Nephron progenitor cell (in vitro differentiated cells): ENCODE data around the gene ABHD8.
A peak's percentile ranks its signal among the peaks of the same experiment; 100 is the strongest.
"Not testable (repeated sequence)": the region's sequence is repeated elsewhere in the genome, so short reads cannot be mapped to it uniquely, and the experiment has no call there.

Source experiments
- DNase-seq: peaks from one replicate; pipeline ENCODE4 v3.0.0; 2021
- H3K27ac Mint-ChIP-seq: 2 replicates; pipeline ENCODE4 v1.8.0; 2021; ENCODE audit warnings: mild to moderate bottlenecking, moderate library complexity, mixed read lengths
- H3K27me3 Mint-ChIP-seq: 2 replicates; pipeline ENCODE4 v1.8.0; 2021; ENCODE audit warnings: mild to moderate bottlenecking, low read depth, mixed read lengths; ENCODE audit not compliant: poor library complexity
- H3K36me3 Mint-ChIP-seq: 2 replicates; pipeline ENCODE4 v1.8.0; 2021; ENCODE audit warnings: low read depth, mixed read lengths
- H3K4me1 Mint-ChIP-seq: 2 replicates; pipeline ENCODE4 v1.8.0; 2021; ENCODE audit warnings: mixed read lengths
- H3K4me3 Mint-ChIP-seq: 2 replicates; pipeline ENCODE4 v1.8.0; 2021; ENCODE audit warnings: mild to moderate bottlenecking, moderate library complexity, mixed read lengths
- H3K9me3 Mint-ChIP-seq: 2 replicates; pipeline ENCODE4 v1.8.0; 2021; ENCODE audit warnings: mild to moderate bottlenecking, moderate library complexity, mixed read lengths
- TF ChIP-seq, protein P1 (sequence below): fragments of 200-600 bp; sonication (generic); IDR thresholded peaks from 2 replicates; pipeline ENCODE4 v1.5.0; 2021; ENCODE audit warnings: antibody characterized with exemption

The ABHD8 gene

DNA sequence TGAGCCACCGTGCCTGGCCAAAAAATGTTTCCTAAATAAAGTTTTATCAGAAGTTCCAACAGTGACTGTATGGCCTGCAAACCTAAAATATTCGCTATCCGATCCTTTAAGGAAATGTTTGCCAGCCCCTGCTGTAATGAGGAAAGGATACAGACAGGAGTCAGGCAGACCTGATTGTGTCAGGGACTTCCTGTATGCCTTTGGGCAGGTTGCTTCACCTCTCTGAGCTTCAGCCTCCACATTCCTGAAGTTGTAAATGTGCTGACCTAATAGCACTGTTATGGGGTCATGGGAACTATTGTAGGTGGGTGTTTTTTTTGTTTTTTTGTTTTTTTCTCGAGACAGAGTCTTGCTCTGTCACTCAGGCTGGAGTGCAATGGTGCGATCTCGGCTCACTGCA is 6.2 kb downstream of the ABHD8 start:
- Mint-ChIP-seq H3K27ac (no peak overlapping the region), H3K27me3 (no peaks in the 10 kb centered on the region), H3K4me1 (peaks cover 12% of the 10 kb centered on the region), H3K4me3 (no peak overlapping the region), H3K36me3 (peaks cover 51% of the 10 kb centered on the region), H3K9me3 (peaks cover 9% of the 10 kb centered on the region)
- TF ChIP-seq, protein P1, sequence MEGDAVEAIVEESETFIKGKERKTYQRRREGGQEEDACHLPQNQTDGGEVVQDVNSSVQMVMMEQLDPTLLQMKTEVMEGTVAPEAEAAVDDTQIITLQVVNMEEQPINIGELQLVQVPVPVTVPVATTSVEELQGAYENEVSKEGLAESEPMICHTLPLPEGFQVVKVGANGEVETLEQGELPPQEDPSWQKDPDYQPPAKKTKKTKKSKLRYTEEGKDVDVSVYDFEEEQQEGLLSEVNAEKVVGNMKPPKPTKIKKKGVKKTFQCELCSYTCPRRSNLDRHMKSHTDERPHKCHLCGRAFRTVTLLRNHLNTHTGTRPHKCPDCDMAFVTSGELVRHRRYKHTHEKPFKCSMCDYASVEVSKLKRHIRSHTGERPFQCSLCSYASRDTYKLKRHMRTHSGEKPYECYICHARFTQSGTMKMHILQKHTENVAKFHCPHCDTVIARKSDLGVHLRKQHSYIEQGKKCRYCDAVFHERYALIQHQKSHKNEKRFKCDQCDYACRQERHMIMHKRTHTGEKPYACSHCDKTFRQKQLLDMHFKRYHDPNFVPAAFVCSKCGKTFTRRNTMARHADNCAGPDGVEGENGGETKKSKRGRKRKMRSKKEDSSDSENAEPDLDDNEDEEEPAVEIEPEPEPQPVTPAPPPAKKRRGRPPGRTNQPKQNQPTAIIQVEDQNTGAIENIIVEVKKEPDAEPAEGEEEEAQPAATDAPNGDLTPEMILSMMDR = no peak
- no peak for DNase-seq

DNA sequence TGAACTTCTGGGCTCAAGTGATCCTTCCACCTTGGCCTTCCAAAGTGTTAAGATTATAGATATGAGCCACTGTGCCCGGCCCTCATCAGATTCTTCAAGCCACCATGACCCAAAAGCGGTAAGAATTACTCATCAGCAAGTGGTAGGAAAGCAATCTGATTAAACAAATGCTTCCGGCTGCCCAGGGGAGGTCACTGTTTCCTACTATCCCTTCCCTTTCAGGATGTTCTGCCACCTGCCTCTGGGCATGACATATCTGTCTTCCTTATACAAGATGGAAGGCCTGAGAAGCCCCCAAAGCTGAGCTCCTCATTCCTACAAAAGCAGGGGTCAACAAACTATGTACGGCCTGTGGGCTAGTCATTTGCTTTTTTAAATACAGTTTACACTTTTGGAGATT is 7.0 kb downstream of the ABHD8 start:
- DNase-seq = no peak
- H3K27me3 Mint-ChIP-seq = peaks cover 2% of the 10 kb centered on the region

DNA sequence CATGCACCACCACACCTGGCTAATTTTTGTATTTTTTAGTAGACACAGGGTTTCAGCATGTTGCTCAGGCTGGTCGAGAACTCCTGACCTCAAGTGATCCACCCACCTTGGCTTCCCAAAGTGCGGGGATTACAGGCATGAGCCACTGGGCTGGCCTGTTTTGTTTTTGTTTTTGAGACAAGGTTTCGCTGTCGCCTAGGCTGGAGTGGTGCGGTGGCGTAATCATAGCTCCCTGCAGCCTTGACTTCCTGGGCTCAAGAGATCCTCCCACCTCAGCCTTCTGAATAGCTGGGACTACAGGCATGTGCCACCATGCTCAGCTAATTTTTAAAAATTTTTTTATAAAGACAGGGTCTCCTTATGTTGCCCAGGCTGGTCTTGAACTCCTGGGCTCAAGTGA is 7.7 kb downstream of the ABHD8 start:
- not testable (repeated sequence) for H3K9me3 Mint-ChIP-seq, H3K27ac Mint-ChIP-seq, DNase-seq, H3K4me1 Mint-ChIP-seq, H3K27me3 Mint-ChIP-seq, H3K4me3 Mint-ChIP-seq
- H3K36me3 Mint-ChIP-seq = peaks cover 47% of the 10 kb centered on the region

More for the DNA sequence above, 7.0 kb downstream of the ABHD8 start:
- H3K4me3 Mint-ChIP-seq = no peak overlapping the region
- peaks cover 9% of the 10 kb centered on the region for H3K9me3 Mint-ChIP-seq
- H3K4me1 Mint-ChIP-seq = peaks cover 10% of the 10 kb centered on the region
- no peak overlapping the region for H3K27ac Mint-ChIP-seq
- TF ChIP-seq, protein P1 = no peak
- peaks cover 51% of the 10 kb centered on the region for H3K36me3 Mint-ChIP-seq

DNA sequence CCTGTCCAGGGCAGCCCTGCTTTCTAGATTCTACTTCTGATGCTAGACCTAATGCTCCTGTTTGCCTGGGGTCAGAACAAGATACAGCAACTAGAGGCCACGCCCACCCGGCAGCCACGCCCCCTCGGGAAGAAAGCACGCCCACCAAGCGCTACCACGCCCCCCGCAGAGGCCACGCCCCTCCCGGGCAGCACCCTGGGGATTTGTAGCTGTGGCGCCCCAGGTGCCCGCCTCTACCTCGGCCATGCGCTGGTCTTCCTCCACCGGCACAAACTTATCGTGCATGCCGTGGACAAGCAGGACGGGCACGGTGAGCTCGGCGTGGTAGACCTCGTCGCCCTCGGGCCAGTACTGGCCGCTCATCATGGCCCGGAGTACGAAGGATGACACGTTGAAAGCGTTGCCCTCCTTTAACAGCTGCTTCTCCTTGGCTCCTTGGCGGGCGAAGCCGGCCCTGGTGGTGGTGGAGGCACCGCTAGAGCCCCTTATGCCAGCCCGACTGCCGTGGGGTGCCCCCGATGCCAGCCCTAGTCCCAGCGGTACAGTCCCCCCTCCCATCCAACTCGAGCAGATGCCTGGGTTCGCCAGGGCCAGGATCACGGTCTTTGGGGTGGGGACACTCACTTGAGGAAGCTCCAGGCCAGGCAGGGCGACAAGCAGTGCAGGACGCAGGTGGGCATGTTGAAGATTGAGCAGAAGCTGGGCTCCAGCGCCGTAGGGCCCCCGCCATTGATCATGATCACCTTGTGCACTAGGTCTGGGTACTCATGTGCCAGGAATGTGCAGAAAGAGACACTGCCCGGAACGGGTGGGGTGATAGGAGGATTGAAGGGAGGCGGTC is 9.0 kb downstream of the ABHD8 start:
- Mint-ChIP-seq H3K36me3 (peaks cover 39% of the 10 kb centered on the region), H3K4me1 (peaks cover 10% of the 10 kb centered on the region), H3K4me3 (peak overlapping the region; percentile 30), H3K27ac (no peak overlapping the region), H3K9me3 (peaks cover 9% of the 10 kb centered on the region), H3K27me3 (peaks cover 11% of the 10 kb centered on the region)
- TF ChIP-seq, protein P1 = no peak
- DNase-seq = peak; percentile 63

DNA sequence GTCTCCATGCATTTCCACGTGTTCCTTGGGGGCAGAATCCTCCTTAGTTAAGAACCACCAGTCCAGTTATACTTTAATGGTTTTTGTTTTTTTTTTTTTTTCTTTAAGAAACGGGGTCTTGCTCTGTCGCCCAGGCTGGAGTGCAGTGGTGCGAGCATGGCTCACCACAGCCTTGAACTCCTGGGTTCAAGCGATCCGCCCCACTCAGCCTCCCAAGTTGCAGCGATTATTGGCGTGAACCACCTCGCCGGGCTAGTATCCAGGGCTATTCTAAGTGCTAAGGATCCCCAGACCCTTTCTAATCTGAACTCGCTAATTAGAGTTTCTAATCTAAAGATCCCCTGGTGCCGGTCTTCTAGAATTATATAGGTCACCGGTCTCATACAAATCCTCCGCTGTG is 9.6 kb downstream of the ABHD8 start:
- Mint-ChIP-seq H3K27me3 (peaks cover 11% of the 10 kb centered on the region), H3K27ac (no peak overlapping the region), H3K9me3 (peaks cover 5% of the 10 kb centered on the region), H3K4me1 (peaks cover 10% of the 10 kb centered on the region), H3K4me3 (peak overlapping the region; percentile 30), H3K36me3 (peaks cover 34% of the 10 kb centered on the region)
- no peak for DNase-seq
- TF ChIP-seq, protein P1 = no peak

DNA sequence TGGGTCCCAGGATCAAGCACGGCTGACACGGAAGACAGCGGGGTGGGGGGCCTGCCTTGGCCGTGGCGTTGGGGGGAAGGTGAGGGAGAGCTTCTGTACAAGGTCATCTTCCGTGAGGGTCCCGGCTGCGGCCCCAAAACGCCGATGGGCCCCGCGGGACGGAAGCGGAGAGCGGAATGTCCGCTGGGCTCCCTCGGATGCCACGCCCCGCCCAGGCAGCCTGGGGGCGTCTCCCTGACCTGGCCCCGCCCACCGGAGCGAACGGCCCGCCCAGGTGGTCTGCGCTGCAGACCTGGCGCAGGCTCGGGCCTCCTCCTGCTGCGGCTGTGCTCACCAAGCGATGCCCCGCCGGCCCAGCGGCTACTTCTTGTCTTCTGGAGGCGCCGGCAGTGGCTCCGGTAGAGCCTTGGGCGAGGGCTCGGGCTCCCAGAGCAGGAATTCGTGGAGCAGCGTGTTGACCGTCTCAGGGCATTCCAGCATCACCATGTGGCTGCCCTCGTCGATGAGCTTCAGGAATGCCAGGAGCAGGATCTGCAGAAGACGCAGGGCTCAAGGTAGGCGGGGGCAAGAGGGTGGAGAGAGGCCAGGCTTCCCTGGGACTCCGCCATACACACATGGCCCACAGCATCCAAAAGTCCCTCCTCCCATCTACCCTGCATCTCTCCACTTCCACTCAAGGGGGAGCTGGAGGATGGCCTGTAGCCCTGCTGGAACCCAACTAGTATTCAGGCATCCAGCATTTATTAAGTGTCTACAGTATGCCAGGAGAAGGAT is 10.7 kb downstream of the ABHD8 start:
- Mint-ChIP-seq H3K4me3 (peak overlapping the region; percentile 79), H3K4me1 (peaks cover 14% of the 10 kb centered on the region), H3K27ac (peak overlapping the region; percentile 96), H3K36me3 (peaks cover 23% of the 10 kb centered on the region), H3K9me3 (no peaks in the 10 kb centered on the region), H3K27me3 (peaks cover 11% of the 10 kb centered on the region)
- peak; percentile 92 for DNase-seq
- TF ChIP-seq, protein P1 = peak; percentile 42
